H9 (cell line): ENCODE measurements around the gene DDX24. TPM values are rescaled to one million over a fixed set of nuclear protein-coding genes. Genes with fewer than 3 reads are reported as not detected.

Experiments used
- DNase-seq: peaks from one replicate; pipeline ENCODE4 v3.0.0-alpha.2; 2017
- H2AFZ ChIP-seq: one replicate; pipeline ENCODE4 v1.6.1; 2013; ENCODE audit warnings: mild to moderate bottlenecking, low read length, control low read depth, moderate library complexity
- H2AK5ac ChIP-seq: 2 replicates; pipeline ENCODE4 v1.6.1; 2013; ENCODE audit warnings: low read length, control low read depth, mixed read lengths; ENCODE audit not compliant: insufficient read length
- H2BK120ac ChIP-seq: one replicate; pipeline ENCODE4 v1.6.1; 2013; ENCODE audit warnings: low read depth, mild to moderate bottlenecking, low read length, control low read depth, inconsistent platforms; ENCODE audit not compliant: poor library complexity, severe bottlenecking
- H2BK12ac ChIP-seq: 2 replicates; pipeline ENCODE4 v1.6.1; 2013; ENCODE audit warnings: low read length, control low read depth, mixed read lengths, low read depth; ENCODE audit not compliant: insufficient read length
- H2BK15ac ChIP-seq: 2 replicates; pipeline ENCODE4 v1.6.1; 2013; ENCODE audit warnings: low read depth, low read length, control low read depth
- H2BK20ac ChIP-seq: one replicate; pipeline ENCODE4 v1.6.1; 2013; ENCODE audit warnings: low read depth, mild to moderate bottlenecking, low read length, control low read depth, inconsistent platforms; ENCODE audit not compliant: poor library complexity, severe bottlenecking
- H2BK5ac ChIP-seq: 2 replicates; pipeline ENCODE4 v1.6.1; 2013; ENCODE audit warnings: low read length, control low read depth, mixed read lengths; ENCODE audit not compliant: insufficient read length
- H3K14ac ChIP-seq: 2 replicates; pipeline ENCODE4 v1.6.1; 2013; ENCODE audit warnings: low read length, control low read depth; ENCODE audit not compliant: insufficient read depth
- H3K18ac ChIP-seq: 2 replicates; pipeline ENCODE4 v1.6.1; 2013; ENCODE audit warnings: low read depth, mild to moderate bottlenecking, mixed read lengths, low read length, control low read depth; ENCODE audit not compliant: insufficient read length
- H3K23ac ChIP-seq: 2 replicates; pipeline ENCODE4 v1.6.1; 2013; ENCODE audit warnings: low read length, control low read depth, mixed read lengths, low read depth; ENCODE audit not compliant: insufficient read length
- H3K23me2 ChIP-seq: 2 replicates; pipeline ENCODE4 v1.6.1; 2013; ENCODE audit warnings: low read depth, mild to moderate bottlenecking, mixed read lengths, low read length, control low read depth; ENCODE audit not compliant: insufficient read length, poor library complexity, severe bottlenecking
- H3K27ac ChIP-seq: 2 replicates; pipeline ENCODE4 v1.5.1; 2013; ENCODE audit warnings: low read length, control low read depth, mixed read lengths, low read depth; ENCODE audit not compliant: insufficient read length
- H3K27me3 ChIP-seq: 2 replicates; pipeline ENCODE4 v1.6.1; 2013; ENCODE audit warnings: low read length, control low read depth, inconsistent platforms; ENCODE audit not compliant: insufficient read depth
- H3K4ac ChIP-seq: 2 replicates; pipeline ENCODE4 v1.6.1; 2013; ENCODE audit warnings: low read depth, mild to moderate bottlenecking, control low read depth, inconsistent platforms, low read length, moderate library complexity
- H3K4me1 ChIP-seq: 2 replicates; pipeline ENCODE4 v1.6.1; 2013; ENCODE audit warnings: low read length, control low read depth, inconsistent platforms; ENCODE audit not compliant: insufficient read depth
- H3K4me2 ChIP-seq: 2 replicates; pipeline ENCODE4 v1.6.1; 2013; ENCODE audit warnings: low read length, control low read depth, mixed read lengths; ENCODE audit not compliant: insufficient read length, insufficient read depth
- H3K56ac ChIP-seq: 2 replicates; pipeline ENCODE4 v1.6.1; 2013; ENCODE audit warnings: low read depth, mild to moderate bottlenecking, mixed read lengths, low read length, control low read depth; ENCODE audit not compliant: insufficient read length
- H3K79me1 ChIP-seq: 2 replicates; pipeline ENCODE4 v1.6.1; 2013; ENCODE audit warnings: low read depth, mild to moderate bottlenecking, moderate library complexity, low read length, control low read depth, inconsistent platforms; ENCODE audit not compliant: insufficient read depth, poor library complexity, severe bottlenecking
- H3K79me2 ChIP-seq: 2 replicates; pipeline ENCODE4 v1.6.1; 2013; ENCODE audit warnings: low read length, control low read depth, inconsistent platforms; ENCODE audit not compliant: insufficient read depth
- H3K9ac ChIP-seq: 2 replicates; pipeline ENCODE4 v1.6.1; 2013; ENCODE audit warnings: low read length, control low read depth, mixed read lengths; ENCODE audit not compliant: insufficient read length; ENCODE audit errors: extremely low read depth
- H3K9me3 ChIP-seq: one replicate; pipeline ENCODE4 v1.6.1; 2013; ENCODE audit warnings: low read depth, low read length, inconsistent platforms; ENCODE audit not compliant: control insufficient read depth
- H3T11ph ChIP-seq: one replicate; pipeline ENCODE4 v1.6.1; 2013; ENCODE audit warnings: mild to moderate bottlenecking, low read length, control low read depth, inconsistent platforms
- H4K20me1 ChIP-seq: one replicate; pipeline ENCODE4 v1.6.1; 2013; ENCODE audit not compliant: control insufficient read depth, insufficient read length, insufficient read depth
- H4K5ac ChIP-seq: 2 replicates; pipeline ENCODE4 v1.6.1; 2013; ENCODE audit warnings: low read depth, mild to moderate bottlenecking, mixed read lengths, low read length, control low read depth; ENCODE audit not compliant: insufficient read length
- H4K8ac ChIP-seq: replicated peaks from 2 replicates; pipeline ENCODE4 v1.6.1; 2013; ENCODE audit warnings: low read length, control low read depth, mixed read lengths, low read depth; ENCODE audit not compliant: insufficient read length
- H4K91ac ChIP-seq: 2 replicates; pipeline ENCODE4 v1.6.1; 2013; ENCODE audit warnings: low read depth, mild to moderate bottlenecking, moderate library complexity, mixed read lengths, low read length, control low read depth; ENCODE audit not compliant: insufficient read length
- H3K27ac Mint-ChIP-seq, 3 experiments: 2 replicates in 2 of 3; 3 replicates in 1 of 3; pipeline ENCODE4 v1.8.0; 2020 to 2021; ENCODE audit warnings: mixed read lengths in 3 of 3, mild to moderate bottlenecking in 1 of 3, moderate library complexity in 1 of 3
- H3K27me3 Mint-ChIP-seq: 2 replicates; pipeline ENCODE4 v1.8.0; 2021; ENCODE audit warnings: low read depth, mild to moderate bottlenecking, moderate library complexity, mixed read lengths
- H3K36me3 Mint-ChIP-seq, 3 experiments: 2 replicates in 2 of 3; 3 replicates in 1 of 3; pipeline ENCODE4 v1.8.0; 2020 to 2021; ENCODE audit warnings: low read depth in 3 of 3, mixed read lengths in 3 of 3; ENCODE audit not compliant: insufficient read depth in 1 of 3
- H3K4me1 Mint-ChIP-seq, 2 experiments: 2 replicates each; pipeline ENCODE4 v1.8.0; 2020; ENCODE audit warnings: mixed read lengths in 2 of 2
- H3K4me3 Mint-ChIP-seq, 2 experiments: 2 replicates in 1 of 2; 3 replicates in 1 of 2; pipeline ENCODE4 v1.8.0; 2020 to 2021; ENCODE audit warnings: mild to moderate bottlenecking in 2 of 2, mixed read lengths in 2 of 2, moderate library complexity in 1 of 2
- H3K9me3 Mint-ChIP-seq, 2 experiments: 2 replicates in 1 of 2; 3 replicates in 1 of 2; pipeline ENCODE4 v1.8.0; 2020; ENCODE audit warnings: mild to moderate bottlenecking in 2 of 2, mixed read lengths in 2 of 2, moderate library complexity in 1 of 2
- CTCF ChIP-seq: fragments of 200-600 bp; sonication (generic); conservative IDR thresholded peaks from 3 replicates; pipeline ENCODE4 v1.8.0; 2021; ENCODE audit warnings: antibody characterized with exemption, mild to moderate bottlenecking
- WGBS: extraction: QIAGEN DNeasy Blood & Tissue Kit; methylation state at CpG from one replicate; pipeline ENCODE4 v1.1.7; 2013; ENCODE audit warnings: missing lambda C conversion rate, low lambda C conversion rate, mixed read lengths; ENCODE audit not compliant: insufficient read length; ENCODE audit errors: extremely low coverage; 5-methylcytosine and 5-hydroxymethylcytosine counted together
- total RNA-seq: library from RNA; stranded (reverse); gene quantifications from 2 replicates; pipeline ENCODE4 v1.2.1, GENCODE V29; 2021

The DDX24 gene
- total RNA-seq, 1 experiment from 2014 or later: 172 TPM

DNA sequence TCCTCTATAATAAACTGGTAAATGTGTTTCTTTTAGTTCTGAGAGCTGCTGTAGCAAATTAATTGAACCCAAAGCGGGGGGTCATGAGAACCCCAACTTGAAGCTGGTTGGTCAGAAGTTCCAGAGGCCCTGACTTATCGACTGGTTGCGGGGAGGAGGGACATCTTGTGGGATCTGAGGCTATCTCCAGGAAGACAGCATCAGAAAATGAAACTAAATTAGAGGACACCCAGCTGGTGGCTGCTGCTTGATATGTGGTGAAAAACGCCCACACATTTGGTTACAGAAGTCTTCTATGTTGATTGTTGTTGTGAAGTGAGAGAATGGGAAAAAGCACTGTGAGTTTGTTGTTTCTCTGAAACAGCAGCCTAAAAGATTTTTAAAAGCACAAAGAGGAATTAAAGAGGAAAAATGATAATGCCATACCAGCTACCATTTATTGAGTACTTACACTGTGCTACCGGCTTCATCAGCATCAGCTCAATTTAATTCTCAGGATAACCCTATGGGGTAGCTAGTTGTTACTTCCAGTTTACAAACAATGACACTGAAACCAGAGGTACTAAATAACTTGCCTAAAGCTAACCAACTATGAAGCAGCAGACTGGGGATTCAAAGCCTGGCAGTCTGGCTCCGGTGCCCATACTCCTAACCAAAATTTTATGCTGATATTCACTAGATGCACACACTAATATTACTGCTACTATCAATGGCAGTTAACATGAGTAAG is 24.3 kb downstream of the DDX24 start:
- no peak overlapping the region for H4K5ac ChIP-seq
- no peaks in the 10 kb centered on the region for H3K23me2 ChIP-seq
- no peak overlapping the region for H4K91ac ChIP-seq
- H4K20me1 ChIP-seq: no peaks in the 10 kb centered on the region
- WGBS: no CpG with 5 or more reads among the region's 6 CpGs
- no peak overlapping the region for H2BK120ac ChIP-seq
- H2BK5ac ChIP-seq: no peak overlapping the region
- H3K36me3 Mint-ChIP-seq: peaks cover 54 to 94% (median 85%) of the 10 kb centered on the region in 3 experiments; a peak in 6 of 7 replicates
- no peaks in the 10 kb centered on the region for H3K79me2 ChIP-seq
- no peak overlapping the region for H2BK20ac ChIP-seq
- H3K56ac ChIP-seq: no peak overlapping the region
- no peaks in the 10 kb centered on the region; the same call in 1 of the 2 replicates for H3K4me1 ChIP-seq
- H2AFZ ChIP-seq: no peak overlapping the region
- no peak overlapping the region for H3T11ph ChIP-seq
- H4K8ac ChIP-seq: no peak overlapping the region
- H3K23ac ChIP-seq: no peak overlapping the region
- no peak overlapping the region for H3K27ac ChIP-seq
- H2BK12ac ChIP-seq: no peak overlapping the region
- H3K18ac ChIP-seq: no peak overlapping the region
- H3K27ac Mint-ChIP-seq: no peak overlapping the region
- no peak overlapping the region for H3K9ac ChIP-seq
- TF ChIP-seq CTCF: no peak
- H3K4ac ChIP-seq: no peak overlapping the region
- H3K4me2 ChIP-seq: no peak overlapping the region
- no peak overlapping the region for H3K4me3 Mint-ChIP-seq
- DNase-seq: no peak
- H3K4me1 Mint-ChIP-seq: peaks cover 11 to 13% of the 10 kb centered on the region in 2 experiments
- H3K14ac ChIP-seq: no peak overlapping the region
- H3K27me3 Mint-ChIP-seq: no peaks in the 10 kb centered on the region
- no peak overlapping the region for H2AK5ac ChIP-seq
- H3K79me1 ChIP-seq: no peaks in the 10 kb centered on the region
- no peaks in the 10 kb centered on the region for H3K9me3 ChIP-seq
- no peak overlapping the region for H2BK15ac ChIP-seq
- H3K9me3 Mint-ChIP-seq: no peaks in the 10 kb centered on the region
- H3K27me3 ChIP-seq: no peaks in the 10 kb centered on the region
